ENCODE measurements around the gene TLE5. TPM values are rescaled to one million over a fixed set of nuclear protein-coding genes. Genes with fewer than 3 reads are reported as not detected.

The TLE5 gene
- polyA plus RNA-seq, 1 donor from 2014 or later: 153 TPM

- Histone ChIP-seq H3K36me3 (ENCODE audit: insufficient read depth, low read length) (peaks cover 6% of the 10 kb centered on the region), H3K4me2 (ENCODE audit: low read length) (no peak overlapping the region)
Measured at GRCh38 chr19:3054972-3055740, 7.1 kb downstream of the TLE5 start.

GRCh38 chr19:3054265-3054971, 7.9 kb downstream of the TLE5 start:
- H3K4me2 ChIP-seq (ENCODE audit: low read length): no peak overlapping the region
- no peaks in the 10 kb centered on the region for H3F3A ChIP-seq (ENCODE audit: insufficient read depth, low read length, poor library complexity, severe bottlenecking)
- no peaks in the 10 kb centered on the region for H4K20me1 ChIP-seq (ENCODE audit: insufficient read depth)
- H3K79me2 ChIP-seq (replicated peaks; ENCODE audit: insufficient read depth, low read length): no peaks in the 10 kb centered on the region
- no peak for TF ChIP-seq REST (IDR thresholded peaks at IDR 0.05; ENCODE audit: borderline replicate concordance)
- no peak for TF ChIP-seq EZH2 (IDR thresholded peaks at IDR 0.05; ENCODE audit: borderline replicate concordance, insufficient read depth, low read length, poor library complexity, severe bottlenecking)
- TF ChIP-seq RAD21 (conservative IDR thresholded peaks at IDR 0.05): no peak
- no peak overlapping the region for H2AFZ ChIP-seq (ENCODE audit: low read depth, low read length)
- H3K9ac ChIP-seq (ENCODE audit: low read length): no peak overlapping the region
- peaks cover under 1% of the 10 kb centered on the region for H3K36me3 ChIP-seq (ENCODE audit: insufficient read depth, low read length)
- H3K9me2 ChIP-seq (ENCODE audit: insufficient read depth, low read length): no peaks in the 10 kb centered on the region
- H3K9me3 ChIP-seq (ENCODE audit: low read length): no peaks in the 10 kb centered on the region
- no peak overlapping the region for H3K27ac ChIP-seq (ENCODE audit: low read length)
- no peak overlapping the region for H3K4me3 ChIP-seq (ENCODE audit: low read length)
- H3K27me3 ChIP-seq (ENCODE audit: insufficient read depth, low read depth, low read length): no peaks in the 10 kb centered on the region

More at GRCh38 chr19:3054972-3055740, 7.1 kb downstream of the TLE5 start:
- no peak for TF ChIP-seq REST (IDR thresholded peaks at IDR 0.05; ENCODE audit: borderline replicate concordance)
- TF ChIP-seq MXI1 (conservative IDR thresholded peaks at IDR 0.05; ENCODE audit: poor library complexity, severe bottlenecking): no peak
- no peak overlapping the region for H3K27ac ChIP-seq (ENCODE audit: low read length)
- H3K27me3 ChIP-seq (ENCODE audit: insufficient read depth, low read depth, low read length): no peaks in the 10 kb centered on the region
- H3K9me3 ChIP-seq (ENCODE audit: low read length): no peaks in the 10 kb centered on the region
- no peaks in the 10 kb centered on the region for H3F3A ChIP-seq (ENCODE audit: insufficient read depth, low read length, poor library complexity, severe bottlenecking)
- no peak overlapping the region for H2AFZ ChIP-seq (ENCODE audit: low read depth, low read length)
- no peak overlapping the region for H3K4me3 ChIP-seq (ENCODE audit: low read length)
- no peaks in the 10 kb centered on the region for H3K79me2 ChIP-seq (replicated peaks; ENCODE audit: insufficient read depth, low read length)
- H4K20me1 ChIP-seq (ENCODE audit: insufficient read depth): no peaks in the 10 kb centered on the region
- H3K9ac ChIP-seq (ENCODE audit: low read length): no peak overlapping the region
- no peaks in the 10 kb centered on the region for H3K9me2 ChIP-seq (ENCODE audit: insufficient read depth, low read length)
